Large intestine (tissue), 3 donors: ENCODE results near the gene NR6A1. TPM values are rescaled to one million over a fixed set of nuclear protein-coding genes. Genes with fewer than 3 reads are reported as not detected.

ENCODE experiments used
- DNase-seq, 2 donors: peaks; one replicate each; pipeline versions ENCODE4 v3.0.0 to v3.0.0-alpha.2; 2013
- H3K27ac ChIP-seq: one replicate; pipeline ENCODE4 v1.5.1; 2013; ENCODE audit warnings: low read length
- H3K27me3 ChIP-seq: 2 replicates; pipeline ENCODE4 v1.6.1; 2013; ENCODE audit warnings: low read length; ENCODE audit not compliant: control insufficient read depth, insufficient read depth
- H3K36me3 ChIP-seq: 2 replicates; pipeline ENCODE4 v1.6.1; 2013; ENCODE audit warnings: low read length; ENCODE audit not compliant: control insufficient read depth, insufficient read depth
- H3K4me1 ChIP-seq: one replicate; pipeline ENCODE4 v1.6.1; 2013; ENCODE audit warnings: low read length; ENCODE audit not compliant: control insufficient read depth, insufficient read depth
- H3K4me3 ChIP-seq: one replicate; pipeline ENCODE4 v1.5.1; 2013; ENCODE audit warnings: low read length
- H3K9me3 ChIP-seq: one replicate; pipeline ENCODE4 v1.6.1; 2013; ENCODE audit warnings: mild to moderate bottlenecking, low read depth, low read length, moderate library complexity; ENCODE audit not compliant: control insufficient read depth
- WGBS: methylation state at CpG from one replicate; pipeline ENCODE4 v1.1.5; 2013; ENCODE audit warnings: low lambda C conversion rate; ENCODE audit not compliant: insufficient coverage; 5-methylcytosine and 5-hydroxymethylcytosine counted together
- polyA plus RNA-seq: library from polyadenylated mRNA; unstranded; fragments of 120-200 nt; gene quantifications from one replicate; pipeline ENCODE4 v1.2.1, GENCODE V29; 2013

NR6A1 gene
- polyA plus RNA-seq, 1 donor, result 5.0 TPM

DNA sequence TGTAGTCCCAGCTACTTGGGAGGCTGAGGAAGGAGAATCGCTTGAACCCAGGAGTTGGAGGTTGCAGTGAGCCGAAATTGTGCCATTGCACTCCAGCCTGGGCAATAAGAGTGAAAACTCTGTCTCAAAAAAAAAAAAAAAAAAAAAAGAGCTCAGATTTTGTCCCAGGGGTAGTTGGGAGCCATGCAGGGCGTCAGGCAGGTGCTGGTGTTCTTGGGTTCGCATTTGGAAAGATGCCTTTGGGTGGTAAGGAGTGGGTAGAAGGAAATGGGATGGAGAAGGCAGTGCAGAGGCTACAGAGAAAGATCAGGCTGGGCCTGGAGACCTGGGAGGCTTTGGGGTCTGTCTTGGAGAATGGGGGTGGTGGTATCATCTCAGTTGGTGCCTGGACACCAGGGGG lies 297.0 kb downstream of the NR6A1 start:
- no peak overlapping the region for H3K4me3 ChIP-seq
- no CpG with 5 or more reads among the region's 4 CpGs for WGBS
- no peaks in the 10 kb centered on the region for H3K4me1 ChIP-seq
- DNase-seq, result no peak
- peaks cover 42% of the 10 kb centered on the region for H3K27me3 ChIP-seq
- H3K36me3 ChIP-seq, result no peaks in the 10 kb centered on the region
- no peaks in the 10 kb centered on the region for H3K9me3 ChIP-seq
- no peak overlapping the region for H3K27ac ChIP-seq

DNA sequence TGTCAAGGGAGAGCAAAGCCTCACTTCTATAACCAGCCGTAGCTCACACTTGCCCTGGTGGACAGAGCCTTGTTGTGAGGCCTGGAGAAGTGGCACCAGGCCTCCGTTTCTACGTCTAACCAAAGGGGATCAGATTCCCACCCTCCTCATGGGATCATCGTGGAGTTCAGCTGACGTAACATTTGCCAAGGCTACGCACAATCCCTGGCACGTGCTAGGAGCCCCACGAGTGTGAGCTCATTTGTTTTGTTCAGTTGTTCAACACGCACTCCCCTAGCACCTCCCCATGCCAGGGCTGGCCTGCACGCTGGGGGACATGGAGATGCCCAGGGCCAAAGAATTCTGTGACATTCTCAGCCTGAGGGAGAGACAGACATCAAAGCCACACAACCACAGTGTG lies 297.8 kb downstream of the NR6A1 start:
- Histone ChIP-seq H3K4me1 (no peaks in the 10 kb centered on the region), H3K4me3 (no peak overlapping the region), H3K27me3 (peaks cover 33% of the 10 kb centered on the region), H3K9me3 (no peaks in the 10 kb centered on the region), H3K27ac (no peak overlapping the region), H3K36me3 (no peaks in the 10 kb centered on the region)
- no peak for DNase-seq
- no CpG with 5 or more reads among the region's 10 CpGs for WGBS

DNA sequence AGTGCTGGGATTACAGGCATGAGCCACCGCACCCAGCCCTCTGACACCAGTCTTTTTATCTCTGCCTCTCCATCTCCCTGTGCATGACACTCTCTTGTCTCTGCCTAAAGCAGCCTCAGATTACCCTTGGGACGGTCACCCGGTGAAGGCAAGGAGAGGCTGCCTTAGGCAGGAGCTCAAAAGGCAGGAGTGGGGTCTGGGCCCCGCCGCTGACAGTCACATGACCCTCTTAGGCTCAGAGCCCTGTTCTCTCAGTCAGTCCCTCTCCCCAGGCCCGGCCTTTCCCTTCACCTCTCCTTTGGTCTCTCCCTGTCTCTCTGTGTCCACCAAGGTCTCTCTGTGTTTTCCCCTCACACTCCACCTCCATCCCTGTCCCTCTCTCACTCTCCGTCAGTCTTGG lies 298.3 kb downstream of the NR6A1 start:
- Histone ChIP-seq H3K27me3 (peaks cover 28% of the 10 kb centered on the region), H3K36me3 (no peaks in the 10 kb centered on the region), H3K4me1 (no peaks in the 10 kb centered on the region), H3K27ac (no peak overlapping the region), H3K9me3 (no peaks in the 10 kb centered on the region), H3K4me3 (no peak overlapping the region)
- no CpG with 5 or more reads among the region's 7 CpGs for WGBS
- no peak for DNase-seq

DNA sequence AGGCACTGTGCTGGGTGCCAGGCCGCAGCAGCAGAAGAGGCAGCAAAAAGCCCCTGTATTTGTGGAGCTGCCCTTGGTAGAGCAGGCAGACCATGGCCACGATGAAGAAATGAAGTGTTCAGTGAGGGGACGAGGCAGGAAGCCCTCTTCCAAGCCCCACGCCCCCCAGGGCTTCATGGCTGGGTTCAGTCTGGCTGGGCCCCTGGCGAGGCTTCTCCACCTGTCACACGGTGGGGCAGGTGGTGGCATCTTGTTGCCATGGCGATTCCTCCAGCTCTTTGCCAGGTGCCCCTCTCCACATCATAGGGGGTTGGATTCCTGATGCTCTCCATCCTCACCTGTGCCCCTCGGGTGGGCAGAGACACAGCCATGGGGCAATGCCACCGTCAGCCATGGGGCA lies 299.4 kb downstream of the NR6A1 start:
- Histone ChIP-seq H3K9me3 (no peaks in the 10 kb centered on the region), H3K36me3 (no peaks in the 10 kb centered on the region), H3K4me3 (no peak overlapping the region), H3K27ac (no peak overlapping the region), H3K27me3 (peaks cover 20% of the 10 kb centered on the region), H3K4me1 (no peaks in the 10 kb centered on the region)
- WGBS, result no CpG with 5 or more reads among the region's 9 CpGs
- no peak for DNase-seq

DNA sequence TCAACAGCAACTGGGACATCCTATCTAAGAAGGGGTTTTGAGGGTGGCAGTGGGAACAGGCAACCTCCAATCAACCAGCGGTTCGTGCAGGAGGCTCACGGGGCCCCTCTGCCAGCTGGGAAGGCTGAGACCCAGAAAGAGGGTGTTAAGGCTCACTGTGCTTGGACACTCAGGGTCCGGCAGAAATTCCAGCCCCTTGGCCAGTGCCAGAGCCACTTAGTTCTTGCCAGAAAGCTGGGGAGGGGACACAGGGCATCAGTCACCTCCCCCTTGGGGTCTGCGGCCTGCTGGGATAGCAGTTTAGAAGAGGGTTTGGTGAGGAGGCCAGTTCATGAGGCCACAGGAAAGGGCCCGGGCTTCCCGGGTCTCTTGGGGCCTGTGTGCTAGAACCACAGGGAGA lies 300.4 kb downstream of the NR6A1 start:
- H3K4me3 ChIP-seq, result no peak overlapping the region
- H3K27ac ChIP-seq, result no peak overlapping the region
- DNase-seq, result no peak
- no CpG with 5 or more reads among the region's 7 CpGs for WGBS
- no peaks in the 10 kb centered on the region for H3K36me3 ChIP-seq
- H3K9me3 ChIP-seq, result no peaks in the 10 kb centered on the region
- no peaks in the 10 kb centered on the region for H3K4me1 ChIP-seq
- peaks cover 10% of the 10 kb centered on the region for H3K27me3 ChIP-seq

DNA sequence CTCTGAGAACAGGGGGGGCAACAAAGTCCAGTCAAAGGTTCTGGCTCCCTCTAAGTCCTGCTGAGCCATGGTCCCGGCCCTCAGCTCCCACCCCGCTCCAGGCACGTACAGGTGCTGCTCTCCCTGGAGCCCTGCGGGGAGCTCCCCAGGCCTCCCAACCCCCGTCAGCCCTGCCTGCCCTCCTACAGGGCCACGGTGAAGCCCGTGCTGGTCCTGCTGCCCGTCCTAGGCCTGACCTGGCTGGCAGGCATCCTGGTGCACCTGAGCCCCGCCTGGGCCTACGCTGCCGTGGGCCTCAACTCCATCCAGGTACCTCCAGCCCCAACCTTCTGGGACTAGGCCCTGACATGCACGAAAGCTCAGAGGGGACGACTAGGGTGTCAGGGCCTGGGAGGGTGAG lies 300.8 kb downstream of the NR6A1 start:
- Histone ChIP-seq H3K9me3 (no peaks in the 10 kb centered on the region), H3K36me3 (no peaks in the 10 kb centered on the region), H3K4me1 (no peaks in the 10 kb centered on the region), H3K27ac (no peak overlapping the region), H3K27me3 (peaks cover 8% of the 10 kb centered on the region), H3K4me3 (no peak overlapping the region)
- WGBS, result no CpG with 5 or more reads among the region's 13 CpGs
- DNase-seq, result no peak

DNA sequence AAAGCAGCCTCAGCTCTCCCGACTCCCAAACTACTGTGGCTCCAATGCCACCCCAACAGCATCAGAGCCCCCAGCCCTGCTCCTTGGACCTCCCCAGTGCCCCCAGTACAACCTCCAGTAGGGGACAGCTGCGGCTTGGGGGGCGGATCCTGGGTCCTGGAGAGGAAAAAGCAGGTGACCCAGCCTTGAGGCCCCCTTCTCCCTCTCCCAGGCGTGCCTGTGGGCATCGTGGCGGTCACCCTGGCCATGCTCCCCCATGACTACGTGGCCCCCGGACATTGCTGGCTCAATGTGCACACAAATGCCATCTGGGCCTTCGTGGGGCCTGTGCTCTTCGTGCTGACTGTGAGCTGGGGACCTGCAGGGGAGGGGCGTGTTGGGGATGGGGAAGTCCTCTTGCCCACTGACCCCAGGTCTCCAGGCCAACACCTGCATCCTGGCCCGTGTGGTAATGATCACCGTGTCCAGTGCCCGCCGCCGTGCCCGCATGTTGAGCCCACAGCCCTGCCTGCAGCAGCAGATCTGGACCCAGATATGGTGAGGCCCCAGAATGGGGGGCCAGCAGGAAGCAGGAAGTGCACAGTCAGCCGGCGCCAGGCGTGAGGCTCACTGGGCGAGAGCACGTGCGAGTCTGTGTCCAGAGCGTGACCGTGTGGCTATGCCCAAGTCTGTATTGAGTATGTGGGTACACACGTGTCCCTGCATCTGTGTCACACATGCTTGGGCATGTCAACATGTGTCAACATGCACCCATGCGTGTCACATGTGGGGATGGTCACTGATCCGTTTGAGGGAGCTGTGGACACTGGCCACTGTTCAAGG lies 301.9 kb downstream of the NR6A1 start:
- Histone ChIP-seq H3K4me3 (no peak overlapping the region), H3K9me3 (no peaks in the 10 kb centered on the region), H3K4me1 (no peaks in the 10 kb centered on the region), H3K36me3 (no peaks in the 10 kb centered on the region), H3K27me3 (peaks cover 5% of the 10 kb centered on the region), H3K27ac (no peak overlapping the region)
- no peak for DNase-seq
- no CpG with 5 or more reads among the region's 28 CpGs for WGBS

DNA sequence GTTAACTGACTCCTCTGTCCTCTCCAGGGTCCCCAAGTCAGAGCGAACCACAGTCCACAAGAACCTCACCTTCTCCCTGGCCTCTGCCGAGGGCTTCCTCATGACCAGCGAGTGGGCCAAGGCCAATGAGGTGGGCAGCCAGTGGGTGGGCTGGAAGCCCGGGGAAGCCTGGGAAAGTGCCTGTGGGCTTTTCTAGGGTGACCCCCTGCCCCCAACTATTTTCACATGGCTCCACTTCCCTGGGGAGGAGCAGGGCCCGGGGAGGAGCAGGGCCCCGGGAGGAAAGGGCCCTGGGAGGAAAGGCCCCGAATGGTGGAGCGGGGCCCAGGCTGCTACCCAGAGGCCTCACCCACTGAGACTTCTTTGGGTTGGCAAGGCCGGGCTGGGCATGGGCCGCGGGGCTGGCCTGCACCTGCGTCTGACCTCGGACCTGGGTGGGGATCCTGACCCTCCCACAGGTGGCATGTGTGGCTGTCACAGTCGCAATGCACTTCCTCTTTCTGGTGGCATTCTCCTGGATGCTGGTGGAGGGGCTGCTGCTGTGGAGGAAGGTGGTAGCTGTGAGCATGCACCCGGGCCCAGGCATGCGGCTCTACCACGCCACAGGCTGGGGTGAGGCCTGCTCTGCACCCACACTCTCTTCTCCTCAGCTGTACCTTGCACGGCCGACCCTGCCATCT lies 302.9 kb downstream of the NR6A1 start:
- H3K27me3 ChIP-seq, result peaks cover 5% of the 10 kb centered on the region
- H3K4me3 ChIP-seq, result no peak overlapping the region
- no peaks in the 10 kb centered on the region for H3K4me1 ChIP-seq
- H3K27ac ChIP-seq, result no peak overlapping the region
- no peak for DNase-seq
- no peaks in the 10 kb centered on the region for H3K9me3 ChIP-seq
- no CpG with 5 or more reads among the region's 19 CpGs for WGBS
- no peaks in the 10 kb centered on the region for H3K36me3 ChIP-seq

DNA sequence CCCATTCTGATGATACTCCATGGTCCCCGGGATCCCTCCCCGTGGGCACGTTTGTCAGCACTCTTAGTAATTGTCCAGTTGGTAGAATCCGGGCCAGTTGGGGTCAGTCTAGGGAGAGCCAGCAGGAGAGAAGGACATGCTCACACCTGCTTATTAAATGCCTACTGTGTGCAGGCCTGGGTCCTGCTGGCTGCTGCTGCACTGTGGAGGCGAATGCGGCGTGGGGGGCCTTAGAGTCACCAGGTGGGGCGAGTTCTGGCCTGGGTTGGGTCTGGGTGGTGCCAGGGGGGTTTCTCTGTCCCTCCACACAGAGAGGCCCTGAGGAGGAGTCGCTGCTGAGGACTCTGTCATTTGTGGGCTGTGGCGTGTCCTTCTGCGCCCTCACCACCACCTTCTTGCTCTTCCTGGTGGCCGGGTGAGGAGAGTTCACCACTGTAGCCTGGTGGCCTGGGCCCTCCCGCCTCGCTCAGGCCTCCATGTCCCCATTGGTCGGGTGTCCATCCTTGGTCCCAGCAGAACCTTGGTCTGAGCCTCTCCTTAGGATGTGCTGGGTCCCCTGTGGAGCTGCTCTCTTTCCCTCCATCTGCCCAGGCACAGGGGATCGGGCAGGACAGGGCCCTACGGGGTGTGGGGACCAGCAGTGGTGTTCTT lies 303.6 kb downstream of the NR6A1 start:
- WGBS, result no CpG with 5 or more reads among the region's 17 CpGs

More for the DNA sequence above, 303.6 kb downstream of the NR6A1 start:
- Histone ChIP-seq H3K9me3 (no peaks in the 10 kb centered on the region), H3K4me3 (no peak overlapping the region), H3K27ac (no peak overlapping the region), H3K27me3 (peaks cover 7% of the 10 kb centered on the region), H3K4me1 (no peaks in the 10 kb centered on the region), H3K36me3 (no peaks in the 10 kb centered on the region)
- DNase-seq, result no peak
